Activated CD4-positive, alpha-beta T cell treated with anti-CD3 and anti-CD28 coated beads, Interleukin-2, amount 50 U/mL, for 4 hours (primary cell): ENCODE results near the gene HFM1.
"Not testable (repeated sequence)": the region's sequence is repeated elsewhere in the genome, so short reads cannot be mapped to it uniquely, and the experiment has no call there.

ENCODE experiments used
- DNase-seq, 2 experiments: peaks; one replicate each; pipeline ENCODE4 v3.0.0-alpha.2; 2020

The HFM1 gene, protein sequence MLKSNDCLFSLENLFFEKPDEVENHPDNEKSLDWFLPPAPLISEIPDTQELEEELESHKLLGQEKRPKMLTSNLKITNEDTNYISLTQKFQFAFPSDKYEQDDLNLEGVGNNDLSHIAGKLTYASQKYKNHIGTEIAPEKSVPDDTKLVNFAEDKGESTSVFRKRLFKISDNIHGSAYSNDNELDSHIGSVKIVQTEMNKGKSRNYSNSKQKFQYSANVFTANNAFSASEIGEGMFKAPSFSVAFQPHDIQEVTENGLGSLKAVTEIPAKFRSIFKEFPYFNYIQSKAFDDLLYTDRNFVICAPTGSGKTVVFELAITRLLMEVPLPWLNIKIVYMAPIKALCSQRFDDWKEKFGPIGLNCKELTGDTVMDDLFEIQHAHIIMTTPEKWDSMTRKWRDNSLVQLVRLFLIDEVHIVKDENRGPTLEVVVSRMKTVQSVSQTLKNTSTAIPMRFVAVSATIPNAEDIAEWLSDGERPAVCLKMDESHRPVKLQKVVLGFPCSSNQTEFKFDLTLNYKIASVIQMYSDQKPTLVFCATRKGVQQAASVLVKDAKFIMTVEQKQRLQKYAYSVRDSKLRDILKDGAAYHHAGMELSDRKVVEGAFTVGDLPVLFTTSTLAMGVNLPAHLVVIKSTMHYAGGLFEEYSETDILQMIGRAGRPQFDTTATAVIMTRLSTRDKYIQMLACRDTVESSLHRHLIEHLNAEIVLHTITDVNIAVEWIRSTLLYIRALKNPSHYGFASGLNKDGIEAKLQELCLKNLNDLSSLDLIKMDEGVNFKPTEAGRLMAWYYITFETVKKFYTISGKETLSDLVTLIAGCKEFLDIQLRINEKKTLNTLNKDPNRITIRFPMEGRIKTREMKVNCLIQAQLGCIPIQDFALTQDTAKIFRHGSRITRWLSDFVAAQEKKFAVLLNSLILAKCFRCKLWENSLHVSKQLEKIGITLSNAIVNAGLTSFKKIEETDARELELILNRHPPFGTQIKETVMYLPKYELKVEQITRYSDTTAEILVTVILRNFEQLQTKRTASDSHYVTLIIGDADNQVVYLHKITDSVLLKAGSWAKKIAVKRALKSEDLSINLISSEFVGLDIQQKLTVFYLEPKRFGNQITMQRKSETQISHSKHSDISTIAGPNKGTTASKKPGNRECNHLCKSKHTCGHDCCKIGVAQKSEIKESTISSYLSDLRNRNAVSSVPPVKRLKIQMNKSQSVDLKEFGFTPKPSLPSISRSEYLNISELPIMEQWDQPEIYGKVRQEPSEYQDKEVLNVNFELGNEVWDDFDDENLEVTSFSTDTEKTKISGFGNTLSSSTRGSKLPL (N-terminal part only)

DNA sequence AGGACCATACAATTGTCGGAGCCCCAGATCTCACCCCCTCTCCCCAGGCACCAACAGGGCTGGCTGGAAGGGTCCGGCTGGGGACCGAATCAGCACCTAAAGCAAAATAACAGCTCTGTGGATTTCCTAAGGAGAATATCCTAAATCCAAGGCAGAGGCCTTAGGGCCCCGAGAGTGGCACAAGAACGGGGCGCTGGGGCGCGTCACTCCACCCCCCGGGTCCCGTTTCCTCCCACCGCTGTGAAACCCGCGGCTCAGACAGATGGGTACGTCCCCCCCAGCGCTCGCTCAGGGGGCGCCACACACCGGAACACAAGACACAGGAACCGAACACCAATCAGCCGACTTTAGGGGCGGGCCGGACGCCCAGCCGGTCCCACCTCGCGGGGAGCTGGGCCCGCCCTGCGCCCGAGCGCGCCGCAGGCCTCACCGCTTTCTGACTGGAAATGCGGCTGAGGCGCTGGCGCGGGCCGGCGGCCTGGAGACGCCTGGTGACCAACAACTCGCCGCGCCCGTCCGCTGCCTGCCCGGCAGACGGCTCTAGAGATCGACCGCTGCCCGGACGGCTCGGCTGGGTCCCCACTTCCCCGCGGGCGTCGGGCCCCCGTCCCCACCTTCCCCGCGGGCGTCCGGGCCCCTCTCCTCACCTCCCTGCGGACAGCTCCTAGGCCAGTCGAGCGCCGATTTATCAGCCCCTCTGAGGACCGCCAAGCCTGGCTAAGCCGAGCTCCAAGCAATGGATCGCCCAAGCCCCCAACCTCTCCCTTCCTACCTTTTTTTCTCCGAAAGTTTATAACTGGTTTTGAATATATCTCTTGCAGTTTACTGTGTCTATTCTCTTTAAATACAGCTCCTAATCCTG, at the start of gene HFM1:
Gene HFM1 (minus strand): TSS at position 687 of the 862 bp plus-strand sequence. CDS start 3,755 bp downstream, outside the sequence.
- no peak for DNase-seq

DNA sequence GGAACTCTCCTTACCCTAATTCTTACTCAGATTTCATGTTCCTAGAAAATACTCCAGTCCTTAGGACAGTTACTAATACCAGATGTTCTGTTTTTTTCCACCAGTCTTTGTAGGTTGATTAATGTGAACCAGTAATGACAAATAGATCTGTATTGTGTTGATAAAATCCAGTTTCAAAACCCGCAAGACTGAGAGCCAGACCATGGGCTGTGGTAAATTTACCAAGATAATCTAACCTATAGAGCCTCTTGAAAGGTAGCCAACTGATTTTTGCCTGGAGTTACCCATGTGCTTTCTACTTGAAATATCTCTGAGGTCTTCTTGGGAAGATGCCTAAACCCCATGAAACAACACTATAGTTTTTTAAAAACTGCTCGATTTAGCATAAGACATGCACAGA, 49.5 kb upstream of the HFM1 start:
- no peak for DNase-seq

DNA sequence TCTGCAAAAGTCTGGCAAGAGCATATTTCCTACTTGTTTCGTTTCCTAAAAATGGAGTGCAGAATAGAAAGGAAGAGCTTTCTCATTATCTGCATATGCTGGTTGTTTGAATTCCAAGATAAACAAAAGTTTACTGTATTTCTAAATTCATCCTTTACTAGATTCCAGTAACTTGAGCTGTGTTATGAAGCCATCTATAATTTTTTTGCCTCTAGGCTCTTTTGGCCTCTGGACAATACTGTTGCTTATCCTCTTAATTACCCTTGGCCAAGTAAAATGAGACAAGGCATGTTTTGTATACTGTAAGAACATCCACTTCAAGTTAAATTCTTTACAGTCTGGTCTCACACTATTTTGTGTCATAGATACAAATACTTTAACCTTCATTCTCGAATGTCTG, 45.6 kb upstream of the HFM1 start:
- DNase-seq, result no peak

DNA sequence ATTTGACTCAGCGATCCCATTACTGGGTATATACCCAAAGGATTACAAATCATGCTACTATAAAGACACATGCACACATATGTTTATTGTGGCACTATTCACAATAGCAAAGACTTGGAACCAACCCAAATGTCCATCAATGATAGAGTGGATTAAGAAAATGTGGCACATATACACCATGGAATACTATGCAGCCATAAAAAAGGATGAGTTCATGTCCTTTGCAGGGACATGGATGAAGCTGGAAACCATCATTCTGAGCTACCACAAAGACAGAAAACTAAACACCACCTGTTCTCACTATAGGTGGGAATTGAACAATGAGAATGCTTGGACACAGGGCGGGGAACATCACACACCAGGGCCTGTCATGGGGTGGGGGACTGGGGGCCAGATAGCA, 43.1 kb upstream of the HFM1 start:
- not testable (repeated sequence) for DNase-seq

DNA sequence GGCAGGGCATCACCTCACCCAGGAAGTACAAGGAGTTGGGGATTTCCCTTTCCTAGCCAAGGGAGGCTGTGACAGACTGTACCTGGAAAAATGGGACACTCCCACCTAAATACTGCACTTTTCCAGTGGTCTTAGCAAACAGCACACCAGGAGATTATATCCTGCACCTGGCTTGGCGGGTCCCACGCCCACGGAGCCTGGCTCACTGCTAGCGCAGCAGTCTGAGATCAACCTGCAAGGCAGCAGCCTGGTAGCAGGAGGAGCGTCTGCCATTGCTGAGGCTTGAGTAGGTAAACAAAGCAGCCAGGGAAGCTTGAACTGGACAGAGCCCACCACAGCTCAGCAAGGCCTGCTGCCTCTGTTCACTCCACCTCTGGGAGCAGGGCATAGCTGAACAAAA, 37.3 kb upstream of the HFM1 start:
- DNase-seq, result not testable (repeated sequence)

DNA sequence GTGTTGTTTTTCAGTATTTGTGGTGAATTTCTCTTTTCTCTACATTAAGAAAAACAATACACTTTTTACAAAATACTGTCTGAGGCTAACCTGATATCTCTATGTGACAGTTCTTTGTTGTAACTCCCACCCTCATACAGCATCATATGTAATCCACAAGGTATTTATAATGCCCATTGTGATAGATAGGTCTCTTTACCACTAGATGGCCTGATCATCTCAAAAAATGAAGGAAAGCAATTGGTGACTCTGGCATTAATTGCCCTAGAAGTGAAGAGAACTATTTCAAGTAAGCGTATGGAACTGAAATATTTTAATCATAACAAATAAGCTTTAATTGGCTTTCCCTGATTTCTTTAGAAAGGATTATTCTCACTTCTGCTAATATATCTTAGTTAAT, 36.2 kb upstream of the HFM1 start:
- no peak for DNase-seq

DNA sequence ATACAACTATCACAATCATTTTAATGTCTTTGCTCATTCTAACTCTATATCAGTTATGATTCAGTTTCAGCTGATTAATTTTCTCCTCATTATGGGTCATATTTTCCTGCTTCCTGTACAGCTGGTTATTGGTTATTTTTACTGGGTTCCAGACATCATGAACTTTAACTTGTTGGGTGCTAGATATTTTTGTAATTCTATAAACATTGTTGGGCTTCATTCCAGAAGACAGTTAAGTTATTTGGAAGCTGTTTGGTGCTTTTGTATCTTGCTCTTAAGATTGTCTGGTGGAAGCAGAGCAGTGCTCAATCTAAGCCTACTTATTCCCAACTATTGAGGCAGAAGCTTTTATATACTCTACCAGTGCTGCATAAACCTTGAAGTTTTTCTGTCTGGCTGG, 34.4 kb upstream of the HFM1 start:
- DNase-seq, result no peak

DNA sequence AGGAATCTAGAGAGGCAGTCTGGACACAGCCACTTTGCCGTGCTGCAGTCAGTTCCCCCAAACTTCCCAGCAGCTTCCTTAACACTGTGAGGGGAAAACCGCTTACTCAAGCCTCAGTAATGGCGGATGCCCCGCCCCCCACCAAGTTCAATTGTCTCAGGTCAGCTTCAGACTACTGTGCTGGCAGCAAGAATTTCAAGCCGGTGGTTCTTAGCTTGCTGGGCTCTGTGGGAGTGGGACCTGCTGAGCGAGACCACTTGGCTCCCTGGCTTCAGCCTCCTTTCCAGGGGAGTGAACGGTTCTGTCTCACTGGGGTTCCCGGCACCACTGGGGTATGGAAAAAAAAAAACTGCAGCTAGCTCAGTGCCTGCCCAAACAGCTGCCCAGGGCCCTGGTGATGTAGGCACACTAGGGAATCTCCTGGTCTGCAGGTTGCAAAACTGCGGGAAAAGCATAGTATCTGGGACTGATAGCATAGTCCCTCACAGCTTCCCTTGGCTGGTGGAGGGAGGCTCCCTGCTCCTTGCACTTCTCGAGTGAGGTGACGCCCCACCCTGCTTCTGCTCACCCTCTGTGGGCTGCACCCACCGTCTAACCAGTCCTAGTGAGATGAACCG, 23.7 kb upstream of the HFM1 start:
- DNase-seq, result no peak

DNA sequence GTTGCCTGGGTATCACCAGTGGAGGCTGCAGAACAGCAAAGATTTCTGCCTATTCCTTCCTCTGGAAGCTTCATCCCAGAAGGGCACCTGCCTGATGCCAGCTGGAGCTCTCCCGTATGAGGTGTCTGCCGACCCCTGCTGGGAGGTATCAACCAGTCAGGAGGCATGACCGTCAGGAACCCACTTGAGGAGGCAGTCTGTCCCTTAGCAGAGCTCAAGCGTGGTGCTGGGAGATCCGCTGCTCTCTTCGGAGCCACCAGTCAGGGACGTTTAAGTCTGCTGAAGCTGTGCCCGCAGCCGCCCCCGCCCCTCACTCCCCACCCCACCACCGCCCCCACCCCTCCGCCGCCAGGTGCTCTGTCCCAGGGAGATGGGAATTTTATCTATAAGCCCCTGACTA, 23.1 kb upstream of the HFM1 start:
- DNase-seq, result no peak

DNA sequence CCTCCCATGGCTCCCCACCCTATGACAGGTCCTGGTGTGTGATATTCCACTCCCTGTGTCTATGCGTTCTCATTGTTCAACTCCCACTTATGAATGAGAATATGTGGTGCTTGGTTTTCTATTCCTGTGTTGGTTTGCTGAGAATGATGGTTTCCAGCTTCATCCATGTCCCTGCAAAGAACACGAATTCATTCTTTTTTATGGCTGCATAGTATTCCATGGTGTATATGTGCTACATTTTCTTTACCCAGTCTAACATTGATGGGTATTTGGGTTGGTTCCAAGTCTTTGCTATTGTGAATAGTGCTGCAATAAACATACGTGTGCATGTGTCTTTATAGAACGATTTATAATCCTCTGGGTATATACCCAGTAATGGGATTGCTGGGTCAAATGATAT, 17.9 kb upstream of the HFM1 start:
- DNase-seq, result not testable (repeated sequence)

DNA sequence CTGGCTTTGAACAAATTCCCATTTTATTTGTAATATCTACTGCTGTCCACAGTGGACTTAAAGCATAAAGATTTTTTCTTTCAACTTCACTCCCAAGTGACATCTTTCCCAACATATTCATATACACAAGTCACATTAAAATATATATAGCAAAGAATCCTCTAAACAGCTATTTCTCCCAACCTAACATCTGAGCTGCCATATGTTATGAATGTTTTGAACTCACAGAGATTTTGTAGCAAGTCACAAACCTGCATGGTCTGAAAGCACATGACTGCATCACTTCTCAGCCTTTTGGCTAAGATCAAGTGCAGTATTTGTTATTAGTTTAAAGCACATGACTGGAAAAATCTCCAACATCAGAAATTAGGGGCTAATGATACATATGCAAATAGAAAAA, 7.7 kb upstream of the HFM1 start:
- DNase-seq, result no peak

DNA sequence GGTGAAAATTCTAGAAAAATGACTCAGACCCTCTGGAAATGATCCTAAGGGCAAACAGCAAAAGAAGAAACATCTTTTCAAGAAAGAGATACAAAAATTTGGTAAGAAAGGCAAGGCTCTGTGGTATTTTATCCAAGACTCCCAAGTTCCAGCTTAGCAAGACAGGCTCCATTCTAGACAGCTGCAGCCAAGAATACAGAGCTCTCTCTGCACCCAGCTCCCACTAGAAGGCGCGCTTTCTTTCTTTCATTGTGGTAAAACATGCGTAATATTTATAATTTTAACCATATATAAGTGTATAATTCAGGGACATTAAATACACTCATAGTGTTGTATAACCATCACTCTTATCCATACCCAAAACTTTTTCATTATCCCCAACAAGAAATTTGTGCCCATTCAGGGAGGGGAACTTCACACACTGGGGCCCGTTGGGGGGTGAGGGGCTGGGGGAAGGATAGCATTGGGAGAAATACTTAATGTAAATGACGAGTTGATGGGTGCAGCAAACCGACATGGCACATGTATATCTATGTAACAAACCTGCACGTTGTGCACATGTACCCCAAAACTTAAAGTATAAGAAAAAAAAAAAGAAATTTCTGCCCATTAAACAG, 2.2 kb upstream of the HFM1 start:
- DNase-seq, result no peak

DNA sequence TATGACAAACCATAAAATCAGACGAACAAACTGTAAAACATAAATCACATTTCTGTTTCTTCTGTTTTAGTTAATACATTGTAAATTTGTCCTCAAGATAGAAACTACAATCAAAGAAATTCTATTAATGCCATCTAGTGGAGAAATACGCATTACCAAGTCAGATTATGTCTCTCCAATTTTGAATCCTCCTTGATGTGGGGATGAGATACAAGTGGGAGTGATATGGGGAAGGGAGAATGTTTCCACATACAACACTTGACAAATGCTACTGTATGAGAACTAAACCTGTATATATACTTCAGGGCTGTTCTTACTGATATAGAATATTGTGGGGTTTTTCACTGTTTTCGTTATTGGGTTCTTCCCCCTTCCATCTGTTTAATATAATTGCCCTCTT, 2.6 kb downstream of the HFM1 start:
- no peak for DNase-seq

DNA sequence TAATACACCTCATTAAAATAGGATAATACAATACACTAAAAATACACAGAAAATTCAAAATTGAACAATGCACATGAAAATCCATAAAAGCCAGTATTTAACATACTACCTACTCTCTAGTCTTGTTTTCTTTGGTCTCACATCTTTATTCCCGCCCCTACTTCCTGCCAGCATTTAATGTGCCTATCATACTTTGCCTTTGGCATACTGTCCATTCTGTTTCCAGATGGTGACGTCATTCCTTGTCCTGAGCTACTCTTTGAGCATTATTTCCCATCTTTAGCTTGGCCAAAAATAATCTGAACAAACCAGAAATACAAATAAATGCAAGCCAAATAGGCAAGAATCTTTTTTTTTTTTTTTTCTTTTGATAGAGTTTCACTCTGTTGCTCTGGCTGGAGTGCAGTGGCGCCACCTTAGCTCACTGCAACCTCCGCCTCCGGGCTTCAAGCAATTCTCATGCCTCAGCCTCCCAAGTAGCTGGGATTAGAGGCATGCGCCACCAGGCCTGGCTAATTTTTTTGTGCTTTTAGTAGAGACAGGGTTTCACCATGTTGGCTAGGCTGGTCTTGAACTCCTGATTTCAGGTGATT, 4.4 kb downstream of the HFM1 start:
- no peak for DNase-seq

DNA sequence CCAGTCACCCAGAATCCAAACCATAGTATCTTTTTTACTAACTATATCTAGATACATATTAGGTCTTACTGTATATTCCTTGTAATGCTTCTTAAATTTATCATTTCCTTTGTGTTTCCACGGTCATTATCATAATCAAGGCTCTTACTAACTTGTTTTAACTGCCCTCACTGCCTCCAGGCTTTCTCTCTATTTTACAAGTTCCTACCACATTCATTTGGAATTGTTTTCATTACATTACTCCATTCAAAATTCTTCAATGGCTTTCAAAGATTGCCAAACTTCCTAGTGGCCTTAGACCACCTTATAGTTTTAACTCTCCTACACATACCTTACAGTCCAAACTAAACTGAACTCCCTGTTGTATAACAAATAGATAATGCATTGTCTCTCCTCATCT, 6.3 kb downstream of the HFM1 start:
- no peak for DNase-seq

DNA sequence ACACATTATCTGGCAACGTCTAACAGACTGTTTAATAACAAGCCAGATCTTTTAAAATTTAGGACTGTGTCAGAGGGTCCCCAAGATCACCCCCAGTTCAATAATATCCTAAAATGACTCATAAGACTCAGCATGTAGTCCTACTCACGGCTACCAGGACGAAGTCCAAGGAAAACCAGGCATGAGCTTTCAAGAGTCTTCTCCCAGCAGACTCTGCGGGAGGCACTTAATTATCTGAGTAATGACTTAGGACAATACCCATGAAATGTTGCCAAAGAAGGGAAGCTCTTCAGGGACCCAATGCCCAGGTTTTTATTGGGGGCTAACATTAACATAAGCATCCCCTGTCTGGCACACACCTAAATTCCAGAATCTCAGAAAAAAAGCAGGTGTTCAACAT, 7.0 kb downstream of the HFM1 start:
- no peak for DNase-seq

DNA sequence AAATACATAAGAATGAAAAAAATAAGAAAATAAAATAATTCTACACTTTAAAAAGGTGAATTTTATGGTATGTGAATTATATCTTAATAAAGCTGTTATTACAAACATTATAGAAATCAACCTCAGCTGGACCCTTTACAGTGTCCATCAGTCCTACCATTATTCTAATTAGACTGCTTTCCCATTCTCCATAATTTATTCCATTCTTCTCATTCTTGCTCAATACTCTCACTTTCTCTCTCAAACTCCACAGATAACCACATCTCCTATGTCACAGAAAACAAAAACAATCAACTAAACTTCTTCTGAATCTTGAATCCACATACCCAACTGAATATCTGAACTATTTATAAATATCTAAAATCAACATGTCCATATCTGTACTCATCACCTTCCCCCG, 11.6 kb downstream of the HFM1 start:
- DNase-seq, result no peak

DNA sequence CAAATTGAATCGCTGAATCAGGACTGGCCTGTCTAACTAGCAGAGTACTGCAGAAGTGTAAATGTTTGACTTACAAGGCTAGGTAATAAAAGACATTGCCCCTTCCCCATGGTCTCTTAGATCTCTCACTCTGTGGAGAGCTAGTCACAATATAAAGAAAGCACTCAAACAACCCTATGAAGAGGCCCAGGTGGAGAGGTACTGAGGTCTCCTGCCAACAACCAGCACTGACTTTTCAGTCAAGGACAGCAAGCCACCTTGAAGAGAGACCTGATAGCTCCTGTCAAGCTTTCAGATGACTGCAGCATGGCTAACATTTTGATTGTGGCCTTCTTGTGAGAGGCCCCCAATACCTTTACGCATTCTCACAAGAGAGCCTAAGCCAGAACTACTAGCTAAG, 18.5 kb downstream of the HFM1 start:
- DNase-seq, result no peak

DNA sequence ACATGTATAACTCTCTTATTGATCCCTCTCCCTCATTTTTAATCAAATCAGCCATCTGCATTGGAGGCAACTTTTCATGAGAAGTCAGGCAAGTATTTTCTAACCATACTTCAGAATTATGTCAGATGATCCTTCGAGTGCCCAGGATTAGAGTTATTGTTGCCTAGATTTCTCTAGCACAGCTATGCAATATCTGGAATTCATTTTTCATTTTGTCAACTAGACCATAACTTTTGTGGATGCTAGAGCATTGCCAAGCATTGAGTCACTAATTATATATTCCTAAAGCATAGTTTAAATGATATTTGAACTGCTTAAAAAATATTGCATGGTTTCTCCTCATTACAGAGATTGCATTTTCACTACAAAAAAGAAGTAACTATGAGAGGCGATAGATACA, 21.2 kb downstream of the HFM1 start:
- DNase-seq, result no peak

DNA sequence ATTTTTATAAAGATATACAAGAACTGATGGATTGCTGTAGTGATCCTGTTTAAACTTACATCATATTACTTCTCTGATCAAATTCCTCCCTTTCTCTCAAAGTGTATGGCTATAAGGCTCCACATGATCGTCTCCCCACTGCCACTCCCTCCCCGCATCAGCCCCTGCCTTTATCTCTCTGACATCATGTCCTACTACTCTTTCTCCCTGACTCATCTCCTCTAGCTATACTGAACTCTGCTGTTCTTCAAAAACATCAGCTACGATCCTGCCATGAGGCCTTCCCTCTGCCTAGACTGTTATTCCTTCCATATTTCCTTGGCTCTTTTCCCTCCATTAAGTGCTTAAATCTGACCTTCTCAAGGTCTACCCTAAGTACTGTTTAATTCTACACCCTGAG, 22.8 kb downstream of the HFM1 start:
- DNase-seq, result no peak

DNA sequence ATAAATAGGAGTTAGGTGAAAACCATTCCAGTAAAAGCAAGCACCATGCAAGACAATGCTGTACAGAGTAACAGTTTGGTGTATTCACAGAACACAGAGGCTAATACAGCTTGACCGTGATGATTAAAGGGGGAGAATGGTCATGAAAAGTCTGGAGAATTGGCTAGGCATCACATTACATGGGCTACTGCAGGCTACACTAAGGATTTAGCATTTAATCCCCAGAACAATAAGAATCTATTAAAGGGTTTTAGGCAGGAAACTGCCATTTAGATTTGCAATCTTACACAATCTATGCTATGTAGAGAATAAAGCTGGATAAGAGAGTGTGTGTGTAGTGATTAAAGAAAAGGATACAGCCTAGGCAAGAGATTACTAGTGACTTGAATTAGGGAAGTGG, 30.6 kb downstream of the HFM1 start:
- no peak for DNase-seq
